GM23338 (cell line): ENCODE measurements around the gene C18orf54.

Source experiments
- CREB1 ChIP-seq: fragments of 250-450 bp; sonication (Bioruptor Pico); IDR thresholded peaks from 2 replicates; pipeline ENCODE4 v1.5.0; 2020; ENCODE audit warnings: low read depth, mild to moderate bottlenecking, moderate library complexity
- EZH2 ChIP-seq: fragments of 200-600 bp; sonication (generic); IDR thresholded peaks from one replicate; pipeline ENCODE4 v1.8.0; 2017; ENCODE audit warnings: antibody characterized with exemption, mild to moderate bottlenecking, low read depth; ENCODE audit not compliant: unreplicated experiment
- EZH2phosphoT487 ChIP-seq: fragments of 200-600 bp; sonication (generic); IDR thresholded peaks from one replicate; pipeline ENCODE4 v1.8.1; 2018; ENCODE audit warnings: antibody characterized with exemption; ENCODE audit not compliant: unreplicated experiment
- JUNB ChIP-seq: IDR thresholded peaks from one replicate; pipeline ENCODE4 v1.6.1; 2016; ENCODE audit warnings: antibody characterized with exemption; ENCODE audit not compliant: unreplicated experiment
- NANOG ChIP-seq: IDR thresholded peaks from 2 replicates; pipeline ENCODE4 v1.6.1; 2016; ENCODE audit warnings: antibody characterized with exemption, borderline replicate concordance
- POLR2AphosphoS5 ChIP-seq: IDR thresholded peaks from 2 replicates; pipeline ENCODE4 v1.6.1; 2016; ENCODE audit warnings: antibody characterized with exemption, low read depth
- ZNF114 ChIP-seq: fragments of 250-450 bp; sonication (Bioruptor Pico); IDR thresholded peaks from 2 replicates; pipeline ENCODE4 v1.5.0; 2020; ENCODE audit warnings: mild to moderate bottlenecking, moderate library complexity
- ZNF331 ChIP-seq: fragments of 250-450 bp; sonication (Bioruptor Pico); IDR thresholded peaks from 2 replicates; pipeline ENCODE4 v1.5.0; 2020; ENCODE audit warnings: low read depth, mild to moderate bottlenecking, moderate library complexity
- ZNF462 ChIP-seq: fragments of 250-450 bp; sonication (Bioruptor Pico); IDR thresholded peaks from 2 replicates; pipeline ENCODE4 v1.5.0; 2020; ENCODE audit warnings: mild to moderate bottlenecking, moderate library complexity
- TF ChIP-seq, protein P1 (sequence below), 2 experiments: fragments of 200-600 bp in 1 of 2; sonication (generic) in 1 of 2; conservative IDR thresholded peaks; 2 replicates each; pipeline versions ENCODE4 v1.5.1 to v1.6.1; 2016 to 2017; ENCODE audit warnings: antibody characterized with exemption in 2 of 2, low read depth in 2 of 2, mild to moderate bottlenecking in 2 of 2, moderate library complexity in 1 of 2
- TF ChIP-seq, protein P2 (sequence below): IDR thresholded peaks from one replicate; pipeline ENCODE4 v1.6.1; 2018; ENCODE audit warnings: antibody characterized with exemption; ENCODE audit not compliant: unreplicated experiment
- TF ChIP-seq, protein P3 (sequence below): IDR thresholded peaks from 2 replicates; pipeline ENCODE4 v1.6.1; 2016; ENCODE audit warnings: antibody characterized with exemption

- TF ChIP-seq, protein P1, sequence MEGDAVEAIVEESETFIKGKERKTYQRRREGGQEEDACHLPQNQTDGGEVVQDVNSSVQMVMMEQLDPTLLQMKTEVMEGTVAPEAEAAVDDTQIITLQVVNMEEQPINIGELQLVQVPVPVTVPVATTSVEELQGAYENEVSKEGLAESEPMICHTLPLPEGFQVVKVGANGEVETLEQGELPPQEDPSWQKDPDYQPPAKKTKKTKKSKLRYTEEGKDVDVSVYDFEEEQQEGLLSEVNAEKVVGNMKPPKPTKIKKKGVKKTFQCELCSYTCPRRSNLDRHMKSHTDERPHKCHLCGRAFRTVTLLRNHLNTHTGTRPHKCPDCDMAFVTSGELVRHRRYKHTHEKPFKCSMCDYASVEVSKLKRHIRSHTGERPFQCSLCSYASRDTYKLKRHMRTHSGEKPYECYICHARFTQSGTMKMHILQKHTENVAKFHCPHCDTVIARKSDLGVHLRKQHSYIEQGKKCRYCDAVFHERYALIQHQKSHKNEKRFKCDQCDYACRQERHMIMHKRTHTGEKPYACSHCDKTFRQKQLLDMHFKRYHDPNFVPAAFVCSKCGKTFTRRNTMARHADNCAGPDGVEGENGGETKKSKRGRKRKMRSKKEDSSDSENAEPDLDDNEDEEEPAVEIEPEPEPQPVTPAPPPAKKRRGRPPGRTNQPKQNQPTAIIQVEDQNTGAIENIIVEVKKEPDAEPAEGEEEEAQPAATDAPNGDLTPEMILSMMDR (conservative IDR thresholded peaks at IDR 0.05; ENCODE audit: low read depth in 2 of 2) = no peak
- TF ChIP-seq JUNB (no peak), POLR2AphosphoS5 (no peak), CREB1 (CRISPR knock-in tag) (no peak), EZH2 (no peak), EZH2phosphoT487 (no peak), ZNF331 (CRISPR knock-in tag) (no peak), ZNF114 (CRISPR knock-in tag) (no peak), ZNF462 (CRISPR knock-in tag) (no peak), NANOG (no peak)
- TF ChIP-seq, protein P2, sequence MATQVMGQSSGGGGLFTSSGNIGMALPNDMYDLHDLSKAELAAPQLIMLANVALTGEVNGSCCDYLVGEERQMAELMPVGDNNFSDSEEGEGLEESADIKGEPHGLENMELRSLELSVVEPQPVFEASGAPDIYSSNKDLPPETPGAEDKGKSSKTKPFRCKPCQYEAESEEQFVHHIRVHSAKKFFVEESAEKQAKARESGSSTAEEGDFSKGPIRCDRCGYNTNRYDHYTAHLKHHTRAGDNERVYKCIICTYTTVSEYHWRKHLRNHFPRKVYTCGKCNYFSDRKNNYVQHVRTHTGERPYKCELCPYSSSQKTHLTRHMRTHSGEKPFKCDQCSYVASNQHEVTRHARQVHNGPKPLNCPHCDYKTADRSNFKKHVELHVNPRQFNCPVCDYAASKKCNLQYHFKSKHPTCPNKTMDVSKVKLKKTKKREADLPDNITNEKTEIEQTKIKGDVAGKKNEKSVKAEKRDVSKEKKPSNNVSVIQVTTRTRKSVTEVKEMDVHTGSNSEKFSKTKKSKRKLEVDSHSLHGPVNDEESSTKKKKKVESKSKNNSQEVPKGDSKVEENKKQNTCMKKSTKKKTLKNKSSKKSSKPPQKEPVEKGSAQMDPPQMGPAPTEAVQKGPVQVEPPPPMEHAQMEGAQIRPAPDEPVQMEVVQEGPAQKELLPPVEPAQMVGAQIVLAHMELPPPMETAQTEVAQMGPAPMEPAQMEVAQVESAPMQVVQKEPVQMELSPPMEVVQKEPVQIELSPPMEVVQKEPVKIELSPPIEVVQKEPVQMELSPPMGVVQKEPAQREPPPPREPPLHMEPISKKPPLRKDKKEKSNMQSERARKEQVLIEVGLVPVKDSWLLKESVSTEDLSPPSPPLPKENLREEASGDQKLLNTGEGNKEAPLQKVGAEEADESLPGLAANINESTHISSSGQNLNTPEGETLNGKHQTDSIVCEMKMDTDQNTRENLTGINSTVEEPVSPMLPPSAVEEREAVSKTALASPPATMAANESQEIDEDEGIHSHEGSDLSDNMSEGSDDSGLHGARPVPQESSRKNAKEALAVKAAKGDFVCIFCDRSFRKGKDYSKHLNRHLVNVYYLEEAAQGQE = no peak
- TF ChIP-seq, protein P3, sequence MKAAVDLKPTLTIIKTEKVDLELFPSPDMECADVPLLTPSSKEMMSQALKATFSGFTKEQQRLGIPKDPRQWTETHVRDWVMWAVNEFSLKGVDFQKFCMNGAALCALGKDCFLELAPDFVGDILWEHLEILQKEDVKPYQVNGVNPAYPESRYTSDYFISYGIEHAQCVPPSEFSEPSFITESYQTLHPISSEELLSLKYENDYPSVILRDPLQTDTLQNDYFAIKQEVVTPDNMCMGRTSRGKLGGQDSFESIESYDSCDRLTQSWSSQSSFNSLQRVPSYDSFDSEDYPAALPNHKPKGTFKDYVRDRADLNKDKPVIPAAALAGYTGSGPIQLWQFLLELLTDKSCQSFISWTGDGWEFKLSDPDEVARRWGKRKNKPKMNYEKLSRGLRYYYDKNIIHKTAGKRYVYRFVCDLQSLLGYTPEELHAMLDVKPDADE = no peak
Observed at GRCh38 chr18:54382076-54382475, 24.4 kb downstream of the C18orf54 start.
